Measurements from ENCODE around the gene MPV17.
"Not testable (repeated sequence)": the region's sequence is repeated elsewhere in the genome, so short reads cannot be mapped to it uniquely, and the experiment has no call there.

The MPV17 gene, protein sequence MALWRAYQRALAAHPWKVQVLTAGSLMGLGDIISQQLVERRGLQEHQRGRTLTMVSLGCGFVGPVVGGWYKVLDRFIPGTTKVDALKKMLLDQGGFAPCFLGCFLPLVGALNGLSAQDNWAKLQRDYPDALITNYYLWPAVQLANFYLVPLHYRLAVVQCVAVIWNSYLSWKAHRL

DNA sequence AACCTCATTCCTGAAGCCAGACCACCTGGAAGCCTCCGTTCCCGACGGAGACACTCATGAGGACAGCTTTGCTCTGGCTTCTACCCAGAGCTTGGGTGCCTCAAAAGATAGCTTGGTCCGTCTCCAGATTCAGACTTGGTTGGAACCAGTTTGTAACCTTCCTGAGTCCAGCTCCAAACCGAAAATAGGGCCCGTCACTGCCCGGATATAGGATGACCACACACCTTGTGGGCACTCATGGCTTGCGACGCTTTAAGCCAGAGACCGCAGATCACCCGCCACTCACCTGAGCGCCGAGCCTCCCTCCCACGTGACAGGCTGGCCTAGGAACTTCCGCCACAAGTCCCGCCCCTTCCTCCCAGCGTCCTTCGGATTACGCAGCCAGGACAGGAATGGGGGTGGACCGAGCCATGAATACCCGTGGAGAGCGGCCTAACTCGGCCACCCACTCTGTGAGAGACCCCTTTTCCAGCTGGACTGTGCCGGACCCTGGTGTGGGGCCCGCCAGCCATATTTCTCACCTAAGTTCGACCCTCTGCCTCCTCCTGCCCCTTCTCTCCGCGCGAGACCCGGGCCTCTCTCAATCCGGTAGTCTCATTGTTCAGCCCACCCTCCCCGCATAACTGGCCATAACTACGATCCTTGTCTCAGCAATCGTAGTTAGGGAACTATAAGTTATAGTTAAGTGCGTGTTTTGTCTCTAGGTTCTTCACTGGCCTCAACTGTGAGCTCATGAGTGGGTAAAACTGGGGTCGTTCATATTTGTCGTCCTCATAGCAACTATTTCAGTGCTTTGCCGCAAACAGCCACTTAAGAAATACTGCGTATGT lies at the start of gene MPV17:
MPV17 (minus strand) TSS at position 332 of the 830 bp plus-strand sequence. CDS start 580 bp downstream, outside the sequence.
- intact Hi-C loops (cut with micrococcal nuclease) = loop anchor here (1.0 kb wide), 1 partner anchor 33 kb away; the partner anchor contains the start of gene GTF3C2
- Mint-ChIP-seq H3K4me3 (peak within 1 kb of the TSS; percentile 94), H3K27me3 (no peaks in the 10 kb centered on the region), H3K36me3 (ENCODE audit: low read depth) (peaks cover 60% of the 10 kb centered on the region), H3K4me1 (ENCODE audit: low read depth) (peaks cover 37% of the 10 kb centered on the region), H3K9me3 (no peaks in the 10 kb centered on the region), H3K27ac (peak within 1 kb of the TSS; percentile 100)

DNA sequence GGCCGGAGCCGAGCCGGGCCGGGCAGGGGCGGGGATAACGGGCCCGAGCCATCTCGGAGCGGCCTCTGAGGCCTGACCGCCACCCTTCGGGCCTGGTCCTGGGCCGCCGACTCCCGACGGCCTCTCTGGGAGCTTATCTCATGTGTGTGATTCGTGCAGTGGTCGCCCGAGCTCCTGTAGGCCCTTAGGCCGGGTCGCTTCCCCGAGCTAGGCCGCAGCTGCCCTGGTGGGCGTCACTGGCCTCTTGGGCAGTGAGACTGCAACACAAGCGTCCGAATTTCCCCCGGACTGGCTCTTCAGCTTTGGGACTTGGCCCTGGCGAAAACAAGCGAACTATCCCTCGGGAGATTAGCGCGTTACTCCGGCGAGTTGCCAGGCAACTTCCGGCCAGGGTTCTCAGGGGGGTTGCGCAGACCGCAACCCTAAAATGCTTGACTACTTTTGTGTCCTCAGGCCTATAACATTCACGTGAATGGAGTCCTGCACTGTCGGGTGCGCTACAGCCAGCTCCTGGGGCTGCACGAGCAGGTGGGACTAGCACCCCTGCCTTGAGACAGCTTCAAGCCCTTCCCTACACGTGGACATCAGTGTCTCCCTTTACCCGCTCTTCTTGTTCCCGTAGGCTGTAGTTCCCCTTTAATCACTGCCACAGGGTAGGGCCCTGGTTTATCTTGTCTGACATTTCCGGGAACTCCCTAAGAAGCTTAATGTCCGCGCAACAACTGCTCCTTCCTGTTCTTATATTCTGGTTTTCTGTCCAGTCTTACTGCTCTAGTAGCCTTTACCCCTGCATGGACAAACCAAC lies 48.1 kb upstream of the MPV17 start:
- intact Hi-C loops (cut with micrococcal nuclease) = loop anchor here (1.0 to 5.0 kb wide), 4 partner anchors 9 to 58 kb away; partner anchors contain the start of genes GTF3C2, NRBP1, PPM1G and ZNF513
- no peaks in the 10 kb centered on the region for H3K27me3 Mint-ChIP-seq

DNA sequence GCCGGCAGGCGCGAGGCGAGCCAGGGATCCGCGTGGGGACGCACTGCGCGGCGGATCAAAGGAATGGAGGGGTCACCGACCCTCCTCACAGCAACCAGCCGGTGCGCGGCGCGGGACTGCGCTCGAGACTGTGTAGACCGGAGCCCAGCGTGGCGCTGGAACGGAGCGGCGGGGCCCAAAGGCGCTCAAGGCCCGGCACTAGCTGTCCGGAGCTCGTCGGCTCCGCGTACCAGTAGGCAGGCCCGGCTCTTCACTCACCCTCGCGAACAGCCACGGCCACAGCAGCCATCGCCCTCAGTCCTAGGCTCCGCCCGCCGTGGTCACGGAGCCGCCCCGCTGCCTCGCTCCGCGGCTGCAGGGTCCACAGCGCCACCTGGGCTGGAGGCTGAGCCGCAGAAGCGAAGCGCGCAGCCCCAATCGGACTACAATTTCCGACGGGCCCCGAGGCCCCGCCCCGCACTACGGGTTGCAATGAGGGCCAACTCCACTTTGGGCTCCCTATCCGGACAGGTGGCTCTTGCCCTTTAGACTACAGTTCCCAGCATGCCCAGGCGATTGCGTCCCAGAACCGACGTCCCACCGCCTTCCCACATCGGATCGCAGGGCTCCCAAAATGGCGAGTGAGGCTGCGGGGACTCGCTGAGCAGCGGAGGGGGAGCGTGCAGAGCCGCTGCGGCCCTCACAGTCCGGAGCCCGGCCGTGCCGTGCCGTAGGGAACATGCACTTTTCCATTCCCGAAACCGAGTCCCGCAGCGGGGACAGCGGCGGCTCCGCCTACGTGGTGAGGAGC lies 47.3 kb upstream of the MPV17 start, which contains the start of the genes EIF2B4 and SNX17:
EIF2B4 (minus strand) TSS at position 313 of the 790 bp plus-strand sequence; CDS start at position 289, 24 bp downstream.
SNX17 (plus strand) TSS at position 591 of the 790 bp plus-strand sequence; CDS start at position 719, 128 bp downstream.
- H3K27me3 Mint-ChIP-seq = no peaks in the 10 kb centered on the region
- H3K27ac Mint-ChIP-seq = peak within 1 kb of the TSS; percentile 95
- H3K36me3 Mint-ChIP-seq (ENCODE audit: low read depth) = peaks cover 97% of the 10 kb centered on the region
- intact Hi-C loops (cut with micrococcal nuclease) = loop anchor here (1.0 to 5.0 kb wide), 3 partner anchors 14 to 59 kb away; partner anchors contain the start of genes GTF3C2, NRBP1 and PPM1G
- no peaks in the 10 kb centered on the region for H3K9me3 Mint-ChIP-seq
- H3K4me3 Mint-ChIP-seq = peak within 1 kb of the TSS; percentile 98
- H3K4me1 Mint-ChIP-seq (ENCODE audit: low read depth) = peaks cover 58% of the 10 kb centered on the region

More for the DNA sequence above, 48.1 kb upstream of the MPV17 start:
- H3K36me3 Mint-ChIP-seq (ENCODE audit: low read depth) = peaks cover 97% of the 10 kb centered on the region
- H3K9me3 Mint-ChIP-seq = no peaks in the 10 kb centered on the region
- peak overlapping the region; percentile 95 for H3K27ac Mint-ChIP-seq
- peaks cover 62% of the 10 kb centered on the region for H3K4me1 Mint-ChIP-seq (ENCODE audit: low read depth)
- peak overlapping the region; percentile 98 for H3K4me3 Mint-ChIP-seq

DNA sequence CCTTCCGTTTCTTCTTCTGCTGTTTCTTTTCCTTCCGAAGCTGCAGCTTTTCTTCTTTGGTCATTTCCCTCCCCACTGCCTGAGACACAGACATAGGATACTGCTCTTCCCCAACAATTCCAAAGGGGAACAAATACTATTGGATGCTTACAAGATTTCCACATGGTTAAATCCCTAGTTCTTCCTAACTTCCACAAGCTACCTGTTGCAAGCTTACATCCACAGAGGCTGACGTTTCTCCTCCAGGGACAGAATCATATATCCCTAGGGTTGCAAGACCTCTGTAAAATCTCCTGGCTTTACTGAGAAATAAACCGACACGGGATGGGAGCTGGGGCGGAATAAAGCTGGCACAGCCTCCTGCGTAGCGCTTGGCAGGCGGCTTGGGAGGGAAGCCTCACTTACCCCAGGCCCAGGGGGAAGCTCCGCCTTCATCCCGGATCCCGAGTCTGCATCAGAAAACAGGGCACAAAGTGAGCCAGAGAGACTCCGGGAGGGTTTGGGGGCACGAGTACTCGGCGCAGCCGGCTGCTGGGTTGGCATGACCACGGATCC lies 46.7 kb upstream of the MPV17 start:
- peaks cover 97% of the 10 kb centered on the region for H3K36me3 Mint-ChIP-seq (ENCODE audit: low read depth)
- peak overlapping the region; percentile 95 for H3K27ac Mint-ChIP-seq
- H3K4me1 Mint-ChIP-seq (ENCODE audit: low read depth) = peaks cover 51% of the 10 kb centered on the region
- no peaks in the 10 kb centered on the region for H3K9me3 Mint-ChIP-seq
- intact Hi-C loops (cut with micrococcal nuclease) = loop anchor here (1.0 to 5.0 kb wide), 3 partner anchors 13 to 59 kb away; partner anchors contain the start of genes GTF3C2, NRBP1 and PPM1G
- H3K27me3 Mint-ChIP-seq = no peaks in the 10 kb centered on the region
- H3K4me3 Mint-ChIP-seq = peak overlapping the region; percentile 98

DNA sequence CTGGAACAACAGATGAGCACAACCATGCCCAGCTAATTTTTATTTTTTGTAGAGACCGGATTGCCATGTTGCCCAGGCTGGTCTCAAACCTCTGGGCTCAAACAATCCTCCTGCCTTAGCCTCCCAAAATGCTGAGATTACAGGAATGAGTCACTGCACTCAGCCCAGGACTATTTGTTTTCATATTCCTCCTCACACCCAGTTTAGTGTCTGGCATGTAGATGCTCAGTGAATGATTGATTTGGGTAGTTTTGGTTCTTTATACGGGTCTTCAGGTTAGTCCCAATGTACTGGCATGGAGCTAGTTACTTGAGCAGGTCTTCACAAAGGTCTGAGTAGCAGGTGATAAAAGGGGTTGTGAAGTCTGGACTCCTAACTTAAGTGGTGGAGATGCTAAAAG lies 41.0 kb upstream of the MPV17 start:
- no peak overlapping the region for H3K4me3 Mint-ChIP-seq
- H3K9me3 Mint-ChIP-seq = no peaks in the 10 kb centered on the region
- H3K36me3 Mint-ChIP-seq (ENCODE audit: low read depth) = peaks cover 62% of the 10 kb centered on the region
- peaks cover 6% of the 10 kb centered on the region for H3K4me1 Mint-ChIP-seq (ENCODE audit: low read depth)
- no peak overlapping the region for H3K27ac Mint-ChIP-seq
- intact Hi-C loops (cut with micrococcal nuclease) = no loop called here
- no peaks in the 10 kb centered on the region for H3K27me3 Mint-ChIP-seq

DNA sequence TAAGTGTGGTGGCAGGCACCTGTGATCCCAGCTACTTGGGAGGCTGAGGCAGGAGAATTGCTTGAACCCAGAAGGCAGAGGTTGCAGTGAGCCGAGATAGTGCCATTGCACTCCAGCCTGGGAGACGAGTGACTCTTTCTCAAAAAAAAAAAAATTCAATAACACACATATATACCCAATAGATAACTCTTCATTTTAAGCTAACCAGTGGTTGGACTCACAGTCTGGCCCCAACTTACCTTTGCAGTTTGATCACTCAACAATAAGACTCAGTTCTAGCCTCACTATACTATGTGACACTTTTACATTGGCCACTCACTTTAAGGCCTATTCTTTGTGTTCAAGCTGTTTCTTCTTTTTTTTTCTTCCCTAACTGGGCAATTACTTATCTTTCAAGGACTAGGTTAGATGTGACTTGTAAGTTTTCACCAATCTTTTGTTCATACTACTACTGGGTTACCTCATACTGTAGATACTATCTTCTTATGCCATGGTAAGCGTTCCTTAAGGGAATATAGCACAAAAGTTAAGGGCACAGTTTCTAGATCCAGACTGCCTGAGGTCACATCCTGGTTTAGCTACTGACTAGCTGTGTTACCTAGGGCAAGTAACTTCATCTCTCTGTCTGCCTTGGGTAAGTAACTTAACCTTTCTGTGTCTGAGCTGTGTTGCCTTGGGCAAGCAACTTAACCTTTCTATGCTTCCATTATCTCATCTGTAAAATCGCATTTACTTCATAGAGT lies 40.0 kb upstream of the MPV17 start:
- no peaks in the 10 kb centered on the region for H3K27me3 Mint-ChIP-seq
- H3K4me3 Mint-ChIP-seq = no peak overlapping the region
- no peaks in the 10 kb centered on the region for H3K9me3 Mint-ChIP-seq
- intact Hi-C loops (cut with micrococcal nuclease) = no loop called here
- peaks cover 57% of the 10 kb centered on the region for H3K36me3 Mint-ChIP-seq (ENCODE audit: low read depth)
- no peak overlapping the region for H3K27ac Mint-ChIP-seq
- peaks cover 10% of the 10 kb centered on the region for H3K4me1 Mint-ChIP-seq (ENCODE audit: low read depth)

DNA sequence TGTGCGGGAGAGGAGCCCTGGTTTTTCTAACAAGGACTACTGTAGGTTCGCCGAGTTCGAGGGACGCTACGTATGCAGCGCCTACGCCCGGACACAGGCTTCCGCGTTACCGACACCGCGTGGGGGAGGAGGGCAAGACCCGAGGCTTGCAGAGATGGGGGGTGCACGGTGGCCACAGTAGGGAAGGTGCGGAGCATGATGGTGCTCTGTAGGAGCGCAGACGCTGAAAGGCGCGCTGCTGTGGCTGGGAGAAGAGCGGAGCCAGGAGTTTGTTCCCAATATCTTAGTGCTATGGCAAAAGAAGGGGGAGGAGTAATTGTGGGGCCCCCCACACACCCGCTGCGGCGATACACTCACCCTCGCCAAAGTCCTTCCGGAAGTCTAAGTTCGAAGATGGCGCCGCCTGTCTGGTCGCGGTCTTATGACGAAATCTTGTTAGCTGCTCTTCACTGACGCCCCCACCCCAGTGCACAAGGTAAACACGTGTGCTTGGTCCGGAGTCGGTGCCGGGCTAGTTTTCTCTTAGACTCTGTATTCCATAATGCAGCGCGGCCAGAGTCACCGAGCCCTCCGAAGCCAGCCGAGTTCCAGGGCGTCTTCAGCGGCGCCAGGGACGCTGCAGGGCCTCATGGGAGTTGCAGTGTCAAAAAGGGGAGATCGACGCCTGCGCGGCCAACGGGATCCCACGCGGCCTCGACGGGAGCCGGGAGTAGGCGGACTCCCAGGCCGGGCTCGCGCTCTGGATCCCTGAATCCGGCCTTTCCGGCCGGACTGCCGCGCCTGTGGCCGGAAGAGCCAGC lies 33.7 kb upstream of the MPV17 start, which contains the start of gene GTF3C2:
GTF3C2 (minus strand) TSS at position 383 of the 800 bp plus-strand sequence. CDS start 13,210 bp downstream, outside the sequence.
- no peaks in the 10 kb centered on the region for H3K9me3 Mint-ChIP-seq
- H3K4me3 Mint-ChIP-seq = peak within 1 kb of the TSS; percentile 97
- peaks cover 43% of the 10 kb centered on the region for H3K4me1 Mint-ChIP-seq (ENCODE audit: low read depth)
- intact Hi-C loops (cut with micrococcal nuclease) = loop anchor here (1.0 to 10.0 kb wide), 4 partner anchors 14 to 142 kb away; partner anchors contain the start of genes ATRAID, CAD, EIF2B4 and MPV17
- no peaks in the 10 kb centered on the region for H3K27me3 Mint-ChIP-seq
- H3K27ac Mint-ChIP-seq = peak within 1 kb of the TSS; percentile 96
- H3K36me3 Mint-ChIP-seq (ENCODE audit: low read depth) = peaks cover 47% of the 10 kb centered on the region

DNA sequence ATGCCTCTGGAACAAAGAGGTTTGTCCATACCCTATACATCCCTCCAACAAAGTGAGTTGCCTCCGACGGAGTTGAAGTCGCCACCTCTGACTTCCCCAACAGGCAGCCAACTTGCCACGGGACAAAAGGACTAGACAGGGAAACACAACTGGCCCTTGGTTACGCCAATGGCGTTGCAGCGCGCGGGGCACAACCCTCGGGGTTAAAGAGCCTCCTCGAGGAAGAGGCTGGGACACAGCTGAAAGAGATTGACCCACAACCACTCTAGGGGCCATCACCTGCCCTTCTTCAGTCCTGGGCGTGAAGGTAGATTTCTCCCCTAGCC lies 33.1 kb upstream of the MPV17 start:
- intact Hi-C loops (cut with micrococcal nuclease) = loop anchor here (1.0 to 10.0 kb wide), 4 partner anchors 14 to 141 kb away; partner anchors contain the start of genes ATRAID, CAD, EIF2B4 and MPV17
- Mint-ChIP-seq H3K4me3 (peak overlapping the region; percentile 97), H3K27ac (peak overlapping the region; percentile 96), H3K36me3 (ENCODE audit: low read depth) (peaks cover 47% of the 10 kb centered on the region), H3K9me3 (no peaks in the 10 kb centered on the region), H3K4me1 (ENCODE audit: low read depth) (peaks cover 46% of the 10 kb centered on the region), H3K27me3 (no peaks in the 10 kb centered on the region)

DNA sequence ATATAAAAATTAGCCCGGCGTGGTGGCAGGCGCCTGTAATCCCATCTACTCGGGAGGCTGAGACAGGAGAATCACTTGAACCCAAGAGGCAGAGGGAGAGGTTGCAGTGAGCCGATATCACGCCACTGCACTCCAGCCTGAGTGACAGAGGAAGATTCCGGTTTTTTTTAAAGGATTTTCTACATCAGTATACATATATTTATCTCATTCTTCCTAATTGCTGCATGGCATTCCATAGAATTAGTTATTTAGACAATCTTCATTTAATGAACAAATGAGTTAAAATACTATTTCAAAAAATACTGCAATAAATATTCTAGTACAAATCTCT lies 31.7 kb upstream of the MPV17 start:
- no peaks in the 10 kb centered on the region for H3K9me3 Mint-ChIP-seq
- no peak overlapping the region for H3K4me3 Mint-ChIP-seq
- peaks cover 51% of the 10 kb centered on the region for H3K4me1 Mint-ChIP-seq (ENCODE audit: low read depth)
- no peaks in the 10 kb centered on the region for H3K27me3 Mint-ChIP-seq
- peaks cover 58% of the 10 kb centered on the region for H3K36me3 Mint-ChIP-seq (ENCODE audit: low read depth)
- intact Hi-C loops (cut with micrococcal nuclease) = loop anchor here (10.0 kb wide), 1 partner anchor 140 kb away; the partner anchor contains the start of genes ATRAID, CAD and SLC5A6
- peak overlapping the region; percentile 67 for H3K27ac Mint-ChIP-seq

DNA sequence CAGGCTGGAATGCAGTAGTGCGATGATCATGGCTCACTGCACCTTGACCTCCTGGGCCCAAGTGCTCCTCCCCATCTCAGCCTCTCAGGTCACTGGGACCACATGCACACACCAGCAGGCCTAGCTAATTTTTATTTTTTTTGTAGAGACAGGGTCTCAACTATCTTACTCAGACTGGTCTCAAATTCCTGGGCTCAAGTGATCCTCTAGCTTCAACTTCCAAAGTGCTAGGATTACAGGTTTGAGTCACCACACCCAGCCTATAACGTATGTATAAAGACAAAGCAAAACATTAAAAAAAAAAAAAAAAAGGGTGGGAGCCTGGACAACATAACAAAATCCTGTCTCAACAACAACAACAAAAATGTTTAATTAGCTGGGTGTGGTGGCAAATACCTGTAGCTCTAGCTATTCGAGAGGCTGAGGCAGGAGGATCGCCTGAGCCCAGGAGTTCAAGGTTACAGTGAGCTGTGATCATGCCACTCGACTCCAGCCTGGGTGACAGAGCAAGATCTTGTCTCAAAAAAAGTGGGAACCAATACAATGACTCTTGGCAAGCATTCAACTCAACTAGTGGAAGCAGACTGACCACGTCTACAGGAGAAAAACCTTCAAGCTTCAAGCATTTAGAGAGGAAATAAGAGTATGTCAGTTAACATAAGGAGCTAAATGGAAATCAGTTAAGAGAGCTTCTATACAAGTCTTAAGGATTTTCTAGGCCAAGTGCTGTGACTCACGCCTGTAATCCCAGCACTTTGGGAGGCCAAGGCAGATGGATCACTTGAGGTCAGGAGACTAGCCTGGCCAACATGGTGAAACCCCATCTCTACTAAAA lies 31.1 kb upstream of the MPV17 start:
- Mint-ChIP-seq H3K36me3 (ENCODE audit: low read depth) (peaks cover 58% of the 10 kb centered on the region), H3K27me3 (no peaks in the 10 kb centered on the region), H3K4me3 (no peak overlapping the region), H3K27ac (peak overlapping the region; percentile 67), H3K4me1 (ENCODE audit: low read depth) (peaks cover 51% of the 10 kb centered on the region), H3K9me3 (no peaks in the 10 kb centered on the region)
- intact Hi-C loops (cut with micrococcal nuclease) = loop anchor here (10.0 kb wide), 1 partner anchor 139 kb away; the partner anchor contains the start of genes ATRAID, CAD and SLC5A6

DNA sequence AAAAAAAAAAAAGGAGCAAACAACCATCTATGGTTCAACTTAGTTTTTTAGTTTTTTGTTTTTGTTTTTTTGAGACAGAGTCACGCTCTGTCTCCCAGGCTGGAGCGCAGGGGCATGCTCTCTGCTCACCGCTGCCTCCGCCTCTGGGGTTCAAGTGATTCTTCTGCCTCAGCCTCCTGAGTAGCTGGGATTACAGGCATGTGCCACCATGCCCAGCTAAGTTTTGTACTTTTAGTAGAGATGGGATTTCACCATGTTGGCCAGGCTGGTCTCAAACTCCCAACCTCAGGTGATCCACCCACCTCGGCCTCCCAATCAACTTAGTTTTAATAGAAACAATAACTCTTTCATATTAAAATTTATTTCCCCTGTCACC lies 30.5 kb upstream of the MPV17 start:
- intact Hi-C loops (cut with micrococcal nuclease) = loop anchor here (10.0 kb wide), 1 partner anchor 139 kb away; the partner anchor contains the start of genes ATRAID, CAD and SLC5A6
- Mint-ChIP-seq H3K36me3 (ENCODE audit: low read depth) (peaks cover 54% of the 10 kb centered on the region), H3K27ac (peak overlapping the region; percentile 67), H3K4me1 (ENCODE audit: low read depth) (peaks cover 47% of the 10 kb centered on the region)
- H3K27me3 Mint-ChIP-seq, H3K9me3 Mint-ChIP-seq, H3K4me3 Mint-ChIP-seq: not testable (repeated sequence)
